ENCODE measurements around the gene RBPJ.

The RBPJ gene

DNA sequence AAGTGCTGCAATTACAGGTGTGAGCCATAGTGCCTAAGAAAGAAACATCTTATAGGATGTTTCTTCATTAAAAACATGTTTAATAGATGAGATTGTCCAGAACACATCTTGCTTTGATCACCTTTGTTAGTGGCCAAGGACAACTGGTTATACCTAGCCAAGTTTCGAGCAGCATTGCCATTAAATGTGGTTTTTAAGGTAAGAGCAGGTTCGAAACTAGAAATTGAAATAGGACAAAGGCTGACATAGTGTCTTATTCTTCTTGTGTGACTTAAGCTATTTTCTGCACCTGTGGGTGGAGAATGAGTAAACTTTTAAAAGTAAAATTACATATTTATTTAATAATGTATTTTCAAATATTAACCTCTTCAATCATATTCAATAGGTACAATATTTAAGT is 59.0 kb downstream of the RBPJ start:
- WGBS: 95% methylated on average over 2 of the region's 2 CpGs

DNA sequence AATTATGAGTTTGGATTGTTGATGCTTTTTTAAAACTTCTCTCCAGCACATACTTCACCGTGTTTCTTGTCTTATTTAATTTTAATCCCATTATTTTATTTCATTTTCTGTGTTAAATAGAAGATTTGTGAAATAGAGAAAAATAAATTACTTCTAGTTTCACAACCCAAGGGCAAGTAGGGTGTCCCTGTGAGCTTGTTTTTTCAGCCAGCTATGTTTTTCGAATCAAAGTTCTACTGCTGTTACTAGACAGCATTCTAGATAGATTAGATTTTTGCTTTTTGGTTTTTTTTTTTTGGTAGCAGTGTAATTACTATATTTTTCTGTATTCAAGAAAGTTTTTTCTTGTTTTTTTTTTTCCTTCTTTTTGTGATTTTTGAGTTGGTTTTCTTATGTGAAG is 59.9 kb downstream of the RBPJ start:
- no peak overlapping the region for H2BK120ac ChIP-seq (ENCODE audit: low read depth, low read length)
- H2AFZ ChIP-seq (ENCODE audit: low read depth, low read length): no peak overlapping the region
- H3K79me1 ChIP-seq (replicated peaks; ENCODE audit: low read length, poor library complexity, severe bottlenecking): peaks cover 12% of the 10 kb centered on the region
- no peak for DNase-seq
- H3K14ac ChIP-seq (ENCODE audit: low read length in 2 of 2): no peak overlapping the region
- no peaks in the 10 kb centered on the region for H3K4me1 ChIP-seq (ENCODE audit: control insufficient read depth, insufficient read depth, low read depth, low read length)
- H3K4ac ChIP-seq (ENCODE audit: low read depth in 1 of 2, low read length in 2 of 2): no peak overlapping the region
- H3K23ac ChIP-seq (ENCODE audit: low read length in 2 of 2): no peak overlapping the region
- WGBS: 100% methylated on average over 1 of the region's 2 CpGs
- peak overlapping the region; percentile 25 for H3K9ac ChIP-seq (ENCODE audit: low read length)
- peaks cover 0 to 70% of the 10 kb centered on the region in 2 experiments for H3K36me3 ChIP-seq (ENCODE audit: control insufficient read depth in 1 of 2, insufficient read depth in 2 of 2, low read depth in 1 of 2, low read length in 2 of 2)
- H2BK15ac ChIP-seq (ENCODE audit: low read depth, poor library complexity, severe bottlenecking): no peak overlapping the region
- no peak overlapping the region for H4K8ac ChIP-seq (ENCODE audit: low read length)
- H2BK5ac ChIP-seq (ENCODE audit: low read depth, low read length, poor library complexity, severe bottlenecking): no peak overlapping the region
- no peak overlapping the region for H2BK12ac ChIP-seq (ENCODE audit: low read length in 2 of 2)
- no peaks in the 10 kb centered on the region for H3K9me3 ChIP-seq (ENCODE audit: control insufficient read depth, low read length)
- no peak overlapping the region for H2AK5ac ChIP-seq (ENCODE audit: low read length, severe bottlenecking)
- H3K27ac ChIP-seq (ENCODE audit: low read length, poor library complexity, severe bottlenecking): no peak overlapping the region
- H4K91ac ChIP-seq (ENCODE audit: low read length): no peak overlapping the region
- H3K4me2 ChIP-seq (ENCODE audit: low read length, poor library complexity, severe bottlenecking): no peak overlapping the region
- no peak overlapping the region for H3K4me3 ChIP-seq (ENCODE audit: insufficient read depth in 1 of 2, low read depth in 1 of 2, low read length in 2 of 2)
- no peaks in the 10 kb centered on the region for H3K27me3 ChIP-seq (ENCODE audit: control insufficient read depth in 1 of 2, insufficient read depth in 1 of 2, low read length in 2 of 2)
- no peak overlapping the region for H3K18ac ChIP-seq (ENCODE audit: low read depth in 1 of 2, low read length in 2 of 2)

More for the DNA sequence above, 59.0 kb downstream of the RBPJ start:
- no peaks in the 10 kb centered on the region for H3K27me3 ChIP-seq (ENCODE audit: control insufficient read depth in 1 of 2, insufficient read depth in 1 of 2, low read length in 2 of 2)
- H3K18ac ChIP-seq (ENCODE audit: low read depth in 1 of 2, low read length in 2 of 2): no peak overlapping the region
- H3K23ac ChIP-seq (ENCODE audit: low read length in 2 of 2): no peak overlapping the region
- H3K4ac ChIP-seq (ENCODE audit: low read depth in 1 of 2, low read length in 2 of 2): no peak overlapping the region
- no peak overlapping the region for H3K4me2 ChIP-seq (ENCODE audit: low read length, poor library complexity, severe bottlenecking)
- no peak overlapping the region for H2BK120ac ChIP-seq (ENCODE audit: low read depth, low read length)
- H3K4me1 ChIP-seq (ENCODE audit: control insufficient read depth, insufficient read depth, low read depth, low read length): peaks cover 5% of the 10 kb centered on the region
- no peak for DNase-seq
- no peak overlapping the region for H4K91ac ChIP-seq (ENCODE audit: low read length)
- H2BK15ac ChIP-seq (ENCODE audit: low read depth, poor library complexity, severe bottlenecking): no peak overlapping the region
- no peak overlapping the region for H4K8ac ChIP-seq (ENCODE audit: low read length)
- peaks cover 15% of the 10 kb centered on the region for H3K79me1 ChIP-seq (replicated peaks; ENCODE audit: low read length, poor library complexity, severe bottlenecking)
- no peak overlapping the region for H3K14ac ChIP-seq (ENCODE audit: low read length in 2 of 2)
- H3K9me3 ChIP-seq (ENCODE audit: control insufficient read depth, low read length): no peaks in the 10 kb centered on the region
- H3K27ac ChIP-seq (ENCODE audit: low read length, poor library complexity, severe bottlenecking): no peak overlapping the region
- peaks cover 0 to 73% of the 10 kb centered on the region in 2 experiments for H3K36me3 ChIP-seq (ENCODE audit: control insufficient read depth in 1 of 2, insufficient read depth in 2 of 2, low read depth in 1 of 2, low read length in 2 of 2)
- H2AFZ ChIP-seq (ENCODE audit: low read depth, low read length): no peak overlapping the region
- no peak overlapping the region for H3K9ac ChIP-seq (ENCODE audit: low read length)
- H2BK5ac ChIP-seq (ENCODE audit: low read depth, low read length, poor library complexity, severe bottlenecking): no peak overlapping the region
- no peak overlapping the region for H2AK5ac ChIP-seq (ENCODE audit: low read length, severe bottlenecking)
- no peak overlapping the region for H3K4me3 ChIP-seq (ENCODE audit: insufficient read depth in 1 of 2, low read depth in 1 of 2, low read length in 2 of 2)
- no peak overlapping the region for H2BK12ac ChIP-seq (ENCODE audit: low read length in 2 of 2)

DNA sequence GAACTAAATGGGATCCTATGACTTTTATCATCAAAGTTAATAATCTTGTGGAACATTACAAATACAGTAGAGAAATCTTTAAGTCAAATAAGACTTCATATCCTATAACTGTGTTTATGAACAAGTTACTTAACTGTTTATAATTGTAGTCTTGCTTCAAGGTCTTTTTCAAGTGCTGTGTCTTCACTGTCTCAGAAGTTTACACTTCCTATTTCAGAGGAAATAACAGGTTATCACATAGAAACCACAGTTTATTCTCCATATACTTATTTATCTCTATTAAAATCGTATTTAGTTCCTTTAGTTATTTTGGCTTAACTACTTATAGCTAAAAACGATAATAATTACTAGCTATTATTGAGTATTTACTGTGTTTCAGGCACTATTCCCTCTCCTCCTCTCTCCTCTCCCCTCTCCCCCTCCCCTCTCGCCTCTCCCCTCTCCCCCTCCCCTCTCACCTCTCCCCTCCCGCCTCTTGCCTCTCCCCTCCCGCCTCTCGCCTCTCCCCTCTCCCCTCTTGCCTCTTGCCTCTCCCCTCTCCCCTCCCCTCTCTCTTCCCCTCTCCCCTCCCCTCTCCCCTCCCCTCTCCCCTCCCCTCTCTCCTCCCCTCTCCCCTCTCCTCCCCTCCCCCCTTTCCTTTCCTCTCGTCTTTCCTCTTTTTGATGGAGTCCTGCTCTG is 63.7 kb downstream of the RBPJ start:
- Histone ChIP-seq H2AK5ac (ENCODE audit: low read length, severe bottlenecking) (no peak overlapping the region), H3K4me2 (ENCODE audit: low read length, poor library complexity, severe bottlenecking) (no peak overlapping the region), H3K4ac (ENCODE audit: low read depth in 1 of 2, low read length in 2 of 2) (no peak overlapping the region), H3K9me3 (ENCODE audit: control insufficient read depth, low read length) (no peaks in the 10 kb centered on the region), H2BK15ac (ENCODE audit: low read depth, poor library complexity, severe bottlenecking) (no peak overlapping the region), H3K18ac (ENCODE audit: low read depth in 1 of 2, low read length in 2 of 2) (no peak overlapping the region), H4K91ac (ENCODE audit: low read length) (no peak overlapping the region), H3K23ac (ENCODE audit: low read length in 2 of 2) (no peak overlapping the region), H3K4me1 (ENCODE audit: control insufficient read depth, insufficient read depth, low read depth, low read length) (no peaks in the 10 kb centered on the region), H3K9ac (ENCODE audit: low read length) (no peak overlapping the region), H3K36me3 (ENCODE audit: control insufficient read depth in 1 of 2, insufficient read depth in 2 of 2, low read depth in 1 of 2, low read length in 2 of 2) (peaks cover 4 to 76% of the 10 kb centered on the region in 2 experiments), H2BK5ac (ENCODE audit: low read depth, low read length, poor library complexity, severe bottlenecking) (no peak overlapping the region), H3K79me1 (replicated peaks; ENCODE audit: low read length, poor library complexity, severe bottlenecking) (peaks cover 6% of the 10 kb centered on the region), H2AFZ (ENCODE audit: low read depth, low read length) (no peak overlapping the region), H3K14ac (ENCODE audit: low read length in 2 of 2) (no peak overlapping the region), H3K27me3 (ENCODE audit: control insufficient read depth in 1 of 2, insufficient read depth in 1 of 2, low read length in 2 of 2) (no peaks in the 10 kb centered on the region), H2BK120ac (ENCODE audit: low read depth, low read length) (no peak overlapping the region), H2BK12ac (ENCODE audit: low read length in 2 of 2) (no peak overlapping the region), H3K4me3 (ENCODE audit: insufficient read depth in 1 of 2, low read depth in 1 of 2, low read length in 2 of 2) (no peak overlapping the region), H3K27ac (ENCODE audit: low read length, poor library complexity, severe bottlenecking) (no peak overlapping the region), H4K8ac (ENCODE audit: low read length) (no peak overlapping the region)
- WGBS: 86% methylated on average over 1 of the region's 7 CpGs
- peak; percentile 19 for DNase-seq

DNA sequence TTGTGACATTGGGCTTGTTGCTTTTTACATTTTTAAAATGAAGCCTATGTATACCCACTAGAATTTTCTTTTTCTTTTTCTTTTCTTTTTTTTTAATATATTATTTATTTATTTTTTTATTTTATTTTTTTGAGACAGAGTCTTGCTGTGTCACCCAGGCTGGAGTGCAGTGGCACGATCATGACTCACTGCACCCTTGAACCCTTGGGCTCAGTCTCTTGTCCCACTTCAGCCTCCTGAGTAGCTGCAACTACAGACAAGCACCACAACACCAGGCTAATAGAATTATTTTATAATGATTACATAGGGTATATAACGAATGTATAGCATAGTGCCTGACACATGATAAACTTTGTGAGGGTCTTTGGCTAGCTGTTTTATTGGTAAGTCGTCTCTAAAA is 64.9 kb downstream of the RBPJ start:
- peak overlapping the region; percentile 6 for H3K9ac ChIP-seq (ENCODE audit: low read length)
- no peak overlapping the region for H2AK5ac ChIP-seq (ENCODE audit: low read length, severe bottlenecking)
- no peak overlapping the region for H4K91ac ChIP-seq (ENCODE audit: low read length)
- no peak overlapping the region for H2BK5ac ChIP-seq (ENCODE audit: low read depth, low read length, poor library complexity, severe bottlenecking)
- H3K27me3 ChIP-seq (ENCODE audit: control insufficient read depth in 1 of 2, insufficient read depth in 1 of 2, low read length in 2 of 2): no peaks in the 10 kb centered on the region
- H3K4ac ChIP-seq (ENCODE audit: low read depth in 1 of 2, low read length in 2 of 2): no peak overlapping the region
- DNase-seq: no peak
- H3K27ac ChIP-seq (ENCODE audit: low read length, poor library complexity, severe bottlenecking): no peak overlapping the region
- no peak overlapping the region for H3K18ac ChIP-seq (ENCODE audit: low read depth in 1 of 2, low read length in 2 of 2)
- H2BK15ac ChIP-seq (ENCODE audit: low read depth, poor library complexity, severe bottlenecking): no peak overlapping the region
- H2BK12ac ChIP-seq (ENCODE audit: low read length in 2 of 2): no peak overlapping the region
- H3K4me3 ChIP-seq (ENCODE audit: insufficient read depth in 1 of 2, low read depth in 1 of 2, low read length in 2 of 2): no peak overlapping the region
- no peak overlapping the region for H2BK120ac ChIP-seq (ENCODE audit: low read depth, low read length)
- H3K14ac ChIP-seq (ENCODE audit: low read length in 2 of 2): no peak overlapping the region
- H3K4me2 ChIP-seq (ENCODE audit: low read length, poor library complexity, severe bottlenecking): no peak overlapping the region
- H3K36me3 ChIP-seq (ENCODE audit: control insufficient read depth in 1 of 2, insufficient read depth in 2 of 2, low read depth in 1 of 2, low read length in 2 of 2): peaks cover 4 to 79% of the 10 kb centered on the region in 2 experiments
- 97% methylated on average over 3 of the region's 3 CpGs for WGBS
- H3K4me1 ChIP-seq (ENCODE audit: control insufficient read depth, insufficient read depth, low read depth, low read length): no peaks in the 10 kb centered on the region
- peaks cover 6% of the 10 kb centered on the region for H3K79me1 ChIP-seq (replicated peaks; ENCODE audit: low read length, poor library complexity, severe bottlenecking)
- no peak overlapping the region for H3K23ac ChIP-seq (ENCODE audit: low read length in 2 of 2)
- no peaks in the 10 kb centered on the region for H3K9me3 ChIP-seq (ENCODE audit: control insufficient read depth, low read length)
- H4K8ac ChIP-seq (ENCODE audit: low read length): no peak overlapping the region
- no peak overlapping the region for H2AFZ ChIP-seq (ENCODE audit: low read depth, low read length)
